ENCODE data around the gene PRSS33.

DNA sequence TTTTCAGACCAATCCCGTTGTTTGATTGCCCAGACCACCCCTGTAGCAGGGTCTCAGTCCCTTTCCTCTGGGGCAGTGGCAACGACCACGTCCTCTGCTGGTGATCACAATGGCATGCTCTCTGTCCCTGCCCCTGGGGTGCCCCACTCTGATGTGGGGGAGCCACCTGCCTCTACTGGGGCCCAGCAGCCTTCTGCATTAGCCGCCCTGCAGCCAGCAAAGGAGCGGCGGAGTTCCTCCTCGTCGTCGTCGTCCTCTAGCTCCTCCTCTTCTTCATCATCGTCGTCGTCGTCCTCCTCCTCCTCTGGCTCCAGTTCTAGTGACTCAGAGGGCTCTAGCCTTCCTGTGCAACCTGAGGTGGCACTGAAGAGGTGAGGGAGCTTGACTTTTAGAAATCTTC, 19.5 kb downstream of the PRSS33 start:
- TF ChIP-seq SNIP1 (IDR thresholded peaks at IDR 0.05; ENCODE audit: low read depth) (no peak), POLR2A (conservative IDR thresholded peaks at IDR 0.05) (peak; percentile 22; the same call in 1 of the 2 replicates), ARID2 (IDR thresholded peaks at IDR 0.05) (no peak), SPI1 (IDR thresholded peaks at IDR 0.05; ENCODE audit: borderline replicate concordance, low read depth, low read length) (no peak), POLR3A (IDR thresholded peaks at IDR 0.05; ENCODE audit: borderline replicate concordance, extremely low read depth, insufficient read depth, insufficient read length) (no peak), BDP1 (IDR thresholded peaks at IDR 0.05; ENCODE audit: insufficient read depth, insufficient read length) (no peak)
- TF ChIP-seq, protein P1, sequence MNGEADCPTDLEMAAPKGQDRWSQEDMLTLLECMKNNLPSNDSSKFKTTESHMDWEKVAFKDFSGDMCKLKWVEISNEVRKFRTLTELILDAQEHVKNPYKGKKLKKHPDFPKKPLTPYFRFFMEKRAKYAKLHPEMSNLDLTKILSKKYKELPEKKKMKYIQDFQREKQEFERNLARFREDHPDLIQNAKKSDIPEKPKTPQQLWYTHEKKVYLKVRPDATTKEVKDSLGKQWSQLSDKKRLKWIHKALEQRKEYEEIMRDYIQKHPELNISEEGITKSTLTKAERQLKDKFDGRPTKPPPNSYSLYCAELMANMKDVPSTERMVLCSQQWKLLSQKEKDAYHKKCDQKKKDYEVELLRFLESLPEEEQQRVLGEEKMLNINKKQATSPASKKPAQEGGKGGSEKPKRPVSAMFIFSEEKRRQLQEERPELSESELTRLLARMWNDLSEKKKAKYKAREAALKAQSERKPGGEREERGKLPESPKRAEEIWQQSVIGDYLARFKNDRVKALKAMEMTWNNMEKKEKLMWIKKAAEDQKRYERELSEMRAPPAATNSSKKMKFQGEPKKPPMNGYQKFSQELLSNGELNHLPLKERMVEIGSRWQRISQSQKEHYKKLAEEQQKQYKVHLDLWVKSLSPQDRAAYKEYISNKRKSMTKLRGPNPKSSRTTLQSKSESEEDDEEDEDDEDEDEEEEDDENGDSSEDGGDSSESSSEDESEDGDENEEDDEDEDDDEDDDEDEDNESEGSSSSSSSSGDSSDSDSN (IDR thresholded peaks at IDR 0.05; ENCODE audit: borderline replicate concordance in 1 of 2, low read depth in 2 of 2, low read length in 2 of 2): no peak
- TF ChIP-seq, protein P2, sequence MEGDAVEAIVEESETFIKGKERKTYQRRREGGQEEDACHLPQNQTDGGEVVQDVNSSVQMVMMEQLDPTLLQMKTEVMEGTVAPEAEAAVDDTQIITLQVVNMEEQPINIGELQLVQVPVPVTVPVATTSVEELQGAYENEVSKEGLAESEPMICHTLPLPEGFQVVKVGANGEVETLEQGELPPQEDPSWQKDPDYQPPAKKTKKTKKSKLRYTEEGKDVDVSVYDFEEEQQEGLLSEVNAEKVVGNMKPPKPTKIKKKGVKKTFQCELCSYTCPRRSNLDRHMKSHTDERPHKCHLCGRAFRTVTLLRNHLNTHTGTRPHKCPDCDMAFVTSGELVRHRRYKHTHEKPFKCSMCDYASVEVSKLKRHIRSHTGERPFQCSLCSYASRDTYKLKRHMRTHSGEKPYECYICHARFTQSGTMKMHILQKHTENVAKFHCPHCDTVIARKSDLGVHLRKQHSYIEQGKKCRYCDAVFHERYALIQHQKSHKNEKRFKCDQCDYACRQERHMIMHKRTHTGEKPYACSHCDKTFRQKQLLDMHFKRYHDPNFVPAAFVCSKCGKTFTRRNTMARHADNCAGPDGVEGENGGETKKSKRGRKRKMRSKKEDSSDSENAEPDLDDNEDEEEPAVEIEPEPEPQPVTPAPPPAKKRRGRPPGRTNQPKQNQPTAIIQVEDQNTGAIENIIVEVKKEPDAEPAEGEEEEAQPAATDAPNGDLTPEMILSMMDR (IDR thresholded peaks at IDR 0.05 in 2 of 3, conservative IDR thresholded peaks at IDR 0.05 in 1 of 3; ENCODE audit: insufficient read depth in 2 of 3, low read depth in 1 of 3, low read length in 3 of 3): no peak

All from K562 (cell line).